AG09309 (cell line): ENCODE data around the gene RETSAT.

ENCODE experiments used
- DNase-seq: peaks from one replicate; pipeline ENCODE4 v3.0.0-alpha.2; 2010; ENCODE audit warnings: low read depth
- H3K4me3 ChIP-seq: 2 replicates; pipeline ENCODE4 v1.5.1; 2011; ENCODE audit warnings: mild to moderate bottlenecking, low read depth, low read length, moderate library complexity; ENCODE audit not compliant: control insufficient read depth
- CTCF ChIP-seq: IDR thresholded peaks from 2 replicates; pipeline ENCODE4 v1.5.1; 2011; ENCODE audit warnings: mild to moderate bottlenecking, low read depth, low read length, inconsistent platforms; ENCODE audit not compliant: insufficient read depth, control insufficient read depth; ENCODE audit errors: missing control alignments

The RETSAT gene

GRCh38 chr2:85398426-85399182 is 44.3 kb upstream of the RETSAT start:
- DNase-seq, result no peak
- no peak for TF ChIP-seq CTCF
- no peak overlapping the region for H3K4me3 ChIP-seq

DNA sequence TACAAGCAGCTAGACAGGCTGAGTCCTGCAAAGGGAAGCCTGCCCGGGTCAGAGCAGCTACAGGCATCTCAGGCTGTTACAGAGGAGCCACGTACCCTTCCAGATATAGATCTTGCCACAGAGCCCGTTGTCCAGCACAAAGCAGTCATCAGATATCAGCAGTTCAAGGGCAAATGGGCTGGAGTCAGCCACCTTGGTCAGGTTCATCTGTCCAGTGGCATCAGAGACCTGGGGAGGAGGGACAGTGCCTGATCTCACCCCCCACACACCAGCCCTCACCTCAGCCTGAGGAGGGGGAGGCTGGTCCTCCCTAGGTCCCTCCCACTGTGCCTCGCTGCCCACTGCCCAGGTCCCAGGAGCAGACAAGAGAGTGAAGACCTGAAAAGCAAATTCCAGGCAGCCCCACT is 43.6 kb upstream of the RETSAT start:
- TF ChIP-seq CTCF, result no peak
- no peak overlapping the region for H3K4me3 ChIP-seq
- DNase-seq, result no peak

- H3K4me3 ChIP-seq, result no peak overlapping the region
Observed at GRCh38 chr2:85396531-85397470, 42.5 kb upstream of the RETSAT start.

DNA sequence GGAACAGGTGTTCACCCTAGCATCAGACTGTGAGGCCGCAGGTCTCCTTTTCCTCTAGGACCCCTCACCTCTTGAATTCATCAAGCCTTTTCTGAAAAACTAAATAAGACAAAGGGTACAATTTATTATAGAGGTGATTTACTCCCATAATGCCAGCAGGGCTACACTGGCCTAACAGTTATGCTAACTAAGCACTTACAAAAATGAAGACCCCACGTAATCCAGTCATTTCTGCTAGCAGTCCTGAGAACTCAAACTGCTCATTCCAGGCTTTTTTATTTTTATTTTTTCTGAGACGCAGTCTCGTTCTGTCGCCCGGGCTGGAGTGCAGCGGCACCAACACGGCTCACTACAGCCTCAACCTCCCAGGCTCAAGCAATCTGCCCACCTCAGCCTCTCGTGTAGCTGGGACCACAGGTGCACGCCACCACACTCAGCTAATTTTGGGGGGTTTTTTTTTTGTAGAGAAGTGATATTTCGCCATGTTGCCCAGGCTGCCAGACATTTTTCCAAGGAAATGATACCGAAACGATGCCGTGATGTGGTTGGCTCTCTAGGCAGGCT is 41.7 kb upstream of the RETSAT start:
- TF ChIP-seq CTCF, result no peak
- no peak overlapping the region for H3K4me3 ChIP-seq
- DNase-seq, result no peak

More at GRCh38 chr2:85396531-85397470, 42.5 kb upstream of the RETSAT start:
- no peak for DNase-seq
- TF ChIP-seq CTCF, result no peak

DNA sequence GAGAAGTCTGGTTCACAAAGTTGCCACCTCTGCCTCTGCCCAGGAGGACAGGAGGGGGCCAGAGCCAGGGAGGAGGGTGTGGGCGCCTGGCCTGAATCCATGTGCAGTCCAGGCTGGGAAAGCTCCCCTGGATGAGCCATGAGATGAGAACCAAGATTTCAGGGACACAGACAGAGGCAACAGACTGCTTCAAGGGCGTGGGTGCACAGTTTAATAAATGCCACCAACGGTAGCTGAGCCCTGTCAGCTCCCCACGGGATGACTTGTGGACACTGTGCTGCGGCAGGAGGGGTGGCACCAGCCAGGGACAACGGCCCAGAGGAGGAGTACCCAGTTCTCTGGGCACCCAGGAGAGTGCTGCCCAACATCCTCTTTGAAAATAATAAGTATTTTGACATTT is 40.6 kb upstream of the RETSAT start:
- H3K4me3 ChIP-seq, result no peak overlapping the region
- TF ChIP-seq CTCF, result no peak
- DNase-seq, result no peak

DNA sequence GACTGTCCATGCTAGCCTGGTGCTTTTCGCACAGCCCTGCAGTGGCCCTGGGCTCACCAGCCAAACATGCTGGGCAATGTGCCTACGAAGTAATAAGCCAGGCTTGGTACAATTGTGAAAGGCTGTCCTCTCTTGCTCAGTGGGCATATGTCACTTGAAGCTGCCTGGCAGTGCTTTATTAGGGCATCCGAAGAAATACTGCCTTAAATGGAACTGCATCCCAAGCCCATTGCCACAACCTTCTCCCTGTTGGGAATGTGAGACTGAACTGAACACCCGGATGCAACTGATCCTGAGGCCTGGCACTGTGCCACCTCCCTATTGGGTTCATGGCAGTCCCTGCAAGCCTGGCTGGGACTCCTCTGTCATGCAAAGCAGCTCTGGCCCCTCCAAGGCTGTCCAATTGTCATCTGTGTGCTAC is 39.9 kb upstream of the RETSAT start:
- TF ChIP-seq CTCF, result no peak
- H3K4me3 ChIP-seq, result no peak overlapping the region
- no peak for DNase-seq
